Hair follicle dermal papilla cell (primary cell): ENCODE data around the gene B3GALT5. TPM values are rescaled to one million over a fixed set of nuclear protein-coding genes. Genes with fewer than 3 reads are reported as not detected.

Experiments
- total RNA-seq: library from RNA; depleted of rRNA; stranded (reverse); fragments of >200 nt; gene quantifications from 2 replicates; pipeline ENCODE4 v1.2.3, GENCODE V29; 2012

Gene B3GALT5
- 4.3 and 5.0 TPM in 2 replicates for total RNA-seq

GRCh38 chr21:39612233-39613040 lies at the start of gene B3GALT5:
B3GALT5 (plus strand) TSS chr21:39612940; CDS start chr21:39660560, 47,620 bp downstream.

Other genes starting within 250 kb of the B3GALT5 start
- gene LCA5L, start 167.2 kb upstream of the B3GALT5 start, total RNA-seq, result 0.81 and 0.97 TPM in 2 replicates
- 0.65 and 0.97 TPM in 2 replicates for gene SH3BGR, start 161.0 kb upstream of the B3GALT5 start, total RNA-seq
- 0.36 and 0.65 TPM in 2 replicates for gene IGSF5, start 132.2 kb downstream of the B3GALT5 start, total RNA-seq